ENCODE data around the gene LCP1.

LCP1 gene

DNA sequence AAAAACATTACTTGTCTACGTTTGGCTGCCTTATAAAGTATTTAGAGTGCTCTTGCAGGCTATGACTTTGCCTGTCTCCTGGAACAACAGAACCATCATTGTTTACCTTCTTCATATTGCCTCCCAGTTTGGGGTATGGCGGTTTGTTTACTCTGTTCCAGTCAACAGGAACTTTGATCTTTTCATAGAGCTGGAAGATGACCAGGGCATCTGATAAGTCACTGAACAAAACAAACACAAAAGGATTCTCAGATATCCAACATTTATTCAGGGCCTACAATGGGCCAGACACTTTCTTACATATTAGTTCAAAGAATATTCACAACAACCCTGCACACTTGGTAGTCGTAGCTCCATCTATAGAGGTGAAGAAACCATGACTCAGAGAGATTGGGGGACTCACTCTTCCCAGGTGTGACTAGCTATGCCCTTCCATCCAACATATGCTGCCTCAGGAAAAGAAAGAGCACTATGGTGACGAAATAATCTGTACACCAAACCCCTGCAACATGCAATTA is 38.7 kb downstream of the LCP1 start:
- no peak overlapping the region for H3K4me3 ChIP-seq (replicated peaks in 1 of 2; ENCODE audit: low read depth in 2 of 2, low read length in 2 of 2)
- no peak for DNase-seq (ENCODE audit: low read depth in 2 of 2)
- no peak for TF ChIP-seq CTCF (IDR thresholded peaks at IDR 0.05; ENCODE audit: low read depth, low read length)

- no peak overlapping the region for H3K4me3 ChIP-seq (replicated peaks in 1 of 2; ENCODE audit: low read depth in 2 of 2, low read length in 2 of 2)
- no peak for DNase-seq (ENCODE audit: low read depth in 2 of 2)
- no peak for TF ChIP-seq CTCF (IDR thresholded peaks at IDR 0.05; ENCODE audit: low read depth, low read length)
Measured at GRCh38 chr13:46142776-46143175, 39.2 kb downstream of the LCP1 start.

- DNase-seq (ENCODE audit: low read depth in 2 of 2) = no peak
- no peak for TF ChIP-seq CTCF (IDR thresholded peaks at IDR 0.05; ENCODE audit: low read depth, low read length)
- H3K4me3 ChIP-seq (replicated peaks in 1 of 2; ENCODE audit: low read depth in 2 of 2, low read length in 2 of 2) = no peak overlapping the region
Measured at GRCh38 chr13:46140044-46140443, 41.9 kb downstream of the LCP1 start.

- no peak overlapping the region for H3K4me3 ChIP-seq (replicated peaks in 1 of 2; ENCODE audit: low read depth in 2 of 2, low read length in 2 of 2)
- TF ChIP-seq CTCF (IDR thresholded peaks at IDR 0.05; ENCODE audit: low read depth, low read length) = no peak
- DNase-seq (ENCODE audit: low read depth in 2 of 2) = no peak
Measured at GRCh38 chr13:46137627-46138317, 44.2 kb downstream of the LCP1 start.

- no peak overlapping the region for H3K4me3 ChIP-seq (replicated peaks in 1 of 2; ENCODE audit: low read depth in 2 of 2, low read length in 2 of 2)
- TF ChIP-seq CTCF (IDR thresholded peaks at IDR 0.05; ENCODE audit: low read depth, low read length) = no peak
- DNase-seq (ENCODE audit: low read depth in 2 of 2) = no peak
Measured at GRCh38 chr13:46136688-46137087, 45.3 kb downstream of the LCP1 start.

- H3K4me3 ChIP-seq (replicated peaks in 1 of 2; ENCODE audit: low read depth in 2 of 2, low read length in 2 of 2) = no peak overlapping the region
- no peak for TF ChIP-seq CTCF (IDR thresholded peaks at IDR 0.05; ENCODE audit: low read depth, low read length)
- no peak for DNase-seq (ENCODE audit: low read depth in 2 of 2)
Measured at GRCh38 chr13:46134961-46135522, 46.9 kb downstream of the LCP1 start.

Data from cardiac fibroblast (primary cell).